GM12878 (cell line): ENCODE results near the gene MAN1A1. TPM values are rescaled to one million over a fixed set of nuclear protein-coding genes. Genes with fewer than 3 reads are reported as not detected.

Experiments used
- ATF7 ChIP-seq: fragments of 450-650 bp; IDR thresholded peaks from 2 replicates; pipeline ENCODE4 v1.6.1; 2016; ENCODE audit warnings: low read depth, mild to moderate bottlenecking
- DPF2 ChIP-seq: fragments of 450-650 bp; IDR thresholded peaks from 2 replicates; pipeline ENCODE4 v1.6.1; 2017; ENCODE audit warnings: mild to moderate bottlenecking
- GATAD2B ChIP-seq: fragments of 450-650 bp; conservative IDR thresholded peaks from 2 replicates; pipeline ENCODE4 v1.6.1; 2017; ENCODE audit warnings: low read depth, mild to moderate bottlenecking, moderate library complexity
- IKZF2 ChIP-seq, 2 experiments: fragments of 450-650 bp; IDR thresholded peaks; 2 replicates each; pipeline ENCODE4 v1.6.1; 2017; ENCODE audit warnings: mild to moderate bottlenecking in 2 of 2, moderate library complexity in 2 of 2
- MEF2A ChIP-seq: IDR thresholded peaks from 2 replicates; pipeline ENCODE4 v1.6.1; 2011; ENCODE audit warnings: low read depth, mild to moderate bottlenecking, low read length, moderate library complexity; ENCODE audit not compliant: insufficient read depth
- MEF2B ChIP-seq: fragments of 450-650 bp; IDR thresholded peaks from 2 replicates; pipeline ENCODE4 v1.6.1; 2018; ENCODE audit warnings: mild to moderate bottlenecking, moderate library complexity; ENCODE audit not compliant: partially characterized antibody, poor library complexity, severe bottlenecking
- MTA3 ChIP-seq: IDR thresholded peaks from 2 replicates; pipeline ENCODE4 v1.6.1; 2012; ENCODE audit warnings: low read length, inconsistent platforms, borderline replicate concordance
- NBN ChIP-seq: fragments of 450-650 bp; IDR thresholded peaks from 2 replicates; pipeline ENCODE4 v1.6.1; 2016
- NR2C1 ChIP-seq: fragments of 450-650 bp; IDR thresholded peaks from 2 replicates; pipeline ENCODE4 v1.6.1; 2017; ENCODE audit warnings: antibody characterized with exemption, mild to moderate bottlenecking, moderate library complexity
- NRF1 ChIP-seq: conservative IDR thresholded peaks from 2 replicates; pipeline ENCODE4 v1.6.1; 2011; ENCODE audit warnings: mild to moderate bottlenecking, low read depth, low read length, improper control_type of control experiment
- POLR2AphosphoS2 ChIP-seq: IDR thresholded peaks from 2 replicates; pipeline ENCODE4 v1.6.1; 2011; ENCODE audit warnings: low read depth, mild to moderate bottlenecking, low read length, improper control_type of control experiment, moderate library complexity
- RBBP5 ChIP-seq: fragments of 200-600 bp; sonication (generic); conservative IDR thresholded peaks from 2 replicates; pipeline ENCODE4 v1.6.1; 2016
- SIX5 ChIP-seq: IDR thresholded peaks from 2 replicates; pipeline ENCODE4 v1.6.1; 2011; ENCODE audit warnings: mild to moderate bottlenecking, low read depth, low read length, moderate library complexity; ENCODE audit not compliant: severe bottlenecking
- SREBF2 ChIP-seq: IDR thresholded peaks from 2 replicates; pipeline ENCODE4 v1.6.1; 2012; ENCODE audit warnings: mild to moderate bottlenecking, low read length
- ZNF622 ChIP-seq: fragments of 450-650 bp; IDR thresholded peaks from 2 replicates; pipeline ENCODE4 v1.6.1; 2017; ENCODE audit warnings: mild to moderate bottlenecking, inconsistent platforms
- polyA plus RNA-seq, 11 experiments: library from polyadenylated mRNA; depleted of rRNA in 4 of 11; unstranded in 6 of 11; stranded (reverse) in 5 of 11; fragments of >200 nt; fragmentation: Nextera tagmentation in 4 of 11; fragmentation: Illumina TruSeq in 1 of 11; extraction: Ambion mirVana in 4 of 11; extraction: Trizol in 1 of 11; gene quantifications; 1 replicate in 1 of 11; 2 replicates in 10 of 11; pipeline versions ENCODE4 v1.2.1 to v1.2.3, GENCODE V29; 2011 to 2016; ENCODE audit warnings: inconsistent platforms in 2 of 11, missing spikeins in 2 of 11, low read depth in 1 of 11
- total RNA-seq, 4 experiments: library from RNA; depleted of rRNA in 3 of 4; stranded (reverse); fragments of >200 nt in 3 of 4; fragmentation: Illumina TruSeq in 1 of 4; extraction: Trizol in 1 of 4; gene quantifications; 2 replicates each; pipeline versions ENCODE4 v1.2.1 to v1.2.3, GENCODE V29; 2013 to 2021
- TF ChIP-seq, protein P1 (sequence below): IDR thresholded peaks from 2 replicates; pipeline ENCODE4 v1.6.1; 2012; ENCODE audit warnings: mild to moderate bottlenecking, low read depth, low read length
- TF ChIP-seq, protein P2 (sequence below): IDR thresholded peaks from 2 replicates; pipeline ENCODE4 v1.6.1; 2011; ENCODE audit warnings: borderline replicate concordance, low read depth, mild to moderate bottlenecking, moderate library complexity, low read length; ENCODE audit not compliant: insufficient read depth, poor library complexity, severe bottlenecking
- TF ChIP-seq, protein P3 (sequence below): fragments of 450-650 bp; IDR thresholded peaks from 2 replicates; pipeline ENCODE4 v1.6.1; 2018; ENCODE audit warnings: mild to moderate bottlenecking, low read depth, moderate library complexity; ENCODE audit not compliant: partially characterized antibody
- TF ChIP-seq, protein P4 (sequence below): fragments of 450-650 bp; formaldehyde crosslinking; IDR thresholded peaks from 2 replicates; pipeline ENCODE4 v1.4.0; 2022; ENCODE audit warnings: mild to moderate bottlenecking, moderate library complexity

MAN1A1 gene
- total and polyA plus RNA-seq, 10 of the 15 experiments (the other 5 are each of a cell fraction or from before 2014, with no cell fraction given), result 5.4 to 28.1 (median 19.5) TPM

DNA sequence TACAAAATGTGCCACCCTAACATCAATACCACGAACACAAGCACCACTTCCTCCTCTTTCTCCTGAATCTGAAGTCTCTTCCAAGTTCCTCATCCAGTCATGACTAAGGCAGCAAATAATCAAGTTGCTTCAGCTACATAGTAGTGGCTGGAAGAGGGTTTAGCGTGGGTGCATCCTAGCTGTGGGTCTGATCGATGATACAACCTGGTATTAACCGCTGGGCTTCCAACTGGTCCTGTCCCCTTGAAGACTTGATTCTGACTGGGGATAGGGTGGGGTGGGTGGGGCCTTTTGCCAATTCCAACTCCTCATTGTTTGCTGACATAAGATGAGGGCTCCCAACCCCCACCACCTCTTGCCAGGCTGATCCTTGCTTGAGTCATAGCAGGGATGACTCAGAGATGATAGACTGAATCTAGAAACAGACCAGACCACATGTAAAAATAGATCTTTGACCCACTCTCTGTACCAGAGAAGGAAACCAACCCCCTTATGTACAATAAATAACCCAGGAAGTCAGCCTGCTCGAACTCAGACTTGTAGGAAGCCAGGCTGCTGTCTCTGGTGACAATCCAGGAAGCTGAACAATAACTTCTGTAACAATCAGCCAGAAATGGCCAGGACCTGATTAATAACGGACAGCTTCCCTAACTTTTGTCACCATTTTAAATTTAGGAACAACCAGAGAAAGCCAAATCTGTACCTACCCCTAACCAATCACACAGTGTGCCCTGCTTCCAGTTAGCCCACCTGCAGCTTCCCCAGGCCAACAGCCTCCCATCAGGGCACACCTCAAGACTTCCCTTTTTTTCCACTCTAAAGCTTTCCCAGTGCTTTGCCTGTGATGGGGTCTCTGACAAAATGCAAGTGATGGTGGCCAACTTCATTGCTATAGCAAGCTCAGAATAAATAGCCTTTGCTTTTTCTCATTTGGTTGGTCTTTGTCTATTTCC, 202.2 kb downstream of the MAN1A1 start (continued):
- no peak for TF ChIP-seq POLR2AphosphoS2
- no peak for TF ChIP-seq ATF7
- no peak for TF ChIP-seq NBN
- no peak for TF ChIP-seq RBBP5
- peak; percentile 52; the same call in 1 of the 2 replicates for TF ChIP-seq MTA3
- TF ChIP-seq, protein P1, sequence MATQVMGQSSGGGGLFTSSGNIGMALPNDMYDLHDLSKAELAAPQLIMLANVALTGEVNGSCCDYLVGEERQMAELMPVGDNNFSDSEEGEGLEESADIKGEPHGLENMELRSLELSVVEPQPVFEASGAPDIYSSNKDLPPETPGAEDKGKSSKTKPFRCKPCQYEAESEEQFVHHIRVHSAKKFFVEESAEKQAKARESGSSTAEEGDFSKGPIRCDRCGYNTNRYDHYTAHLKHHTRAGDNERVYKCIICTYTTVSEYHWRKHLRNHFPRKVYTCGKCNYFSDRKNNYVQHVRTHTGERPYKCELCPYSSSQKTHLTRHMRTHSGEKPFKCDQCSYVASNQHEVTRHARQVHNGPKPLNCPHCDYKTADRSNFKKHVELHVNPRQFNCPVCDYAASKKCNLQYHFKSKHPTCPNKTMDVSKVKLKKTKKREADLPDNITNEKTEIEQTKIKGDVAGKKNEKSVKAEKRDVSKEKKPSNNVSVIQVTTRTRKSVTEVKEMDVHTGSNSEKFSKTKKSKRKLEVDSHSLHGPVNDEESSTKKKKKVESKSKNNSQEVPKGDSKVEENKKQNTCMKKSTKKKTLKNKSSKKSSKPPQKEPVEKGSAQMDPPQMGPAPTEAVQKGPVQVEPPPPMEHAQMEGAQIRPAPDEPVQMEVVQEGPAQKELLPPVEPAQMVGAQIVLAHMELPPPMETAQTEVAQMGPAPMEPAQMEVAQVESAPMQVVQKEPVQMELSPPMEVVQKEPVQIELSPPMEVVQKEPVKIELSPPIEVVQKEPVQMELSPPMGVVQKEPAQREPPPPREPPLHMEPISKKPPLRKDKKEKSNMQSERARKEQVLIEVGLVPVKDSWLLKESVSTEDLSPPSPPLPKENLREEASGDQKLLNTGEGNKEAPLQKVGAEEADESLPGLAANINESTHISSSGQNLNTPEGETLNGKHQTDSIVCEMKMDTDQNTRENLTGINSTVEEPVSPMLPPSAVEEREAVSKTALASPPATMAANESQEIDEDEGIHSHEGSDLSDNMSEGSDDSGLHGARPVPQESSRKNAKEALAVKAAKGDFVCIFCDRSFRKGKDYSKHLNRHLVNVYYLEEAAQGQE, result 0 out of 2 replicates have a peak, but pooled peaks have one; percentile 42
- TF ChIP-seq SIX5, result no peak
- TF ChIP-seq, protein P2, sequence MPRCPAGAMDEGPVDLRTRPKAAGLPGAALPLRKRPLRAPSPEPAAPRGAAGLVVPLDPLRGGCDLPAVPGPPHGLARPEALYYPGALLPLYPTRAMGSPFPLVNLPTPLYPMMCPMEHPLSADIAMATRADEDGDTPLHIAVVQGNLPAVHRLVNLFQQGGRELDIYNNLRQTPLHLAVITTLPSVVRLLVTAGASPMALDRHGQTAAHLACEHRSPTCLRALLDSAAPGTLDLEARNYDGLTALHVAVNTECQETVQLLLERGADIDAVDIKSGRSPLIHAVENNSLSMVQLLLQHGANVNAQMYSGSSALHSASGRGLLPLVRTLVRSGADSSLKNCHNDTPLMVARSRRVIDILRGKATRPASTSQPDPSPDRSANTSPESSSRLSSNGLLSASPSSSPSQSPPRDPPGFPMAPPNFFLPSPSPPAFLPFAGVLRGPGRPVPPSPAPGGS, result no peak
- TF ChIP-seq DPF2, result no peak
- no peak for TF ChIP-seq SREBF2
- TF ChIP-seq, protein P3, sequence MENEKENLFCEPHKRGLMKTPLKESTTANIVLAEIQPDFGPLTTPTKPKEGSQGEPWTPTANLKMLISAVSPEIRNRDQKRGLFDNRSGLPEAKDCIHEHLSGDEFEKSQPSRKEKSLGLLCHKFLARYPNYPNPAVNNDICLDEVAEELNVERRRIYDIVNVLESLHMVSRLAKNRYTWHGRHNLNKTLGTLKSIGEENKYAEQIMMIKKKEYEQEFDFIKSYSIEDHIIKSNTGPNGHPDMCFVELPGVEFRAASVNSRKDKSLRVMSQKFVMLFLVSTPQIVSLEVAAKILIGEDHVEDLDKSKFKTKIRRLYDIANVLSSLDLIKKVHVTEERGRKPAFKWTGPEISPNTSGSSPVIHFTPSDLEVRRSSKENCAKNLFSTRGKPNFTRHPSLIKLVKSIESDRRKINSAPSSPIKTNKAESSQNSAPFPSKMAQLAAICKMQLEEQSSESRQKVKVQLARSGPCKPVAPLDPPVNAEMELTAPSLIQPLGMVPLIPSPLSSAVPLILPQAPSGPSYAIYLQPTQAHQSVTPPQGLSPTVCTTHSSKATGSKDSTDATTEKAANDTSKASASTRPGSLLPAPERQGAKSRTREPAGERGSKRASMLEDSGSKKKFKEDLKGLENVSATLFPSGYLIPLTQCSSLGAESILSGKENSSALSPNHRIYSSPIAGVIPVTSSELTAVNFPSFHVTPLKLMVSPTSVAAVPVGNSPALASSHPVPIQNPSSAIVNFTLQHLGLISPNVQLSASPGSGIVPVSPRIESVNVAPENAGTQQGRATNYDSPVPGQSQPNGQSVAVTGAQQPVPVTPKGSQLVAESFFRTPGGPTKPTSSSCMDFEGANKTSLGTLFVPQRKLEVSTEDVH, result no peak
- peak; percentile 99 for TF ChIP-seq MEF2A
- no peak for TF ChIP-seq ZNF622
- TF ChIP-seq GATAD2B, result no peak
- TF ChIP-seq IKZF2 (IDR thresholded peaks at IDR 0.05), result peak; percentile 43 to 70; a peak in 2 of 4 replicates
- peak; percentile 57 for TF ChIP-seq MEF2B
- TF ChIP-seq, protein P4, sequence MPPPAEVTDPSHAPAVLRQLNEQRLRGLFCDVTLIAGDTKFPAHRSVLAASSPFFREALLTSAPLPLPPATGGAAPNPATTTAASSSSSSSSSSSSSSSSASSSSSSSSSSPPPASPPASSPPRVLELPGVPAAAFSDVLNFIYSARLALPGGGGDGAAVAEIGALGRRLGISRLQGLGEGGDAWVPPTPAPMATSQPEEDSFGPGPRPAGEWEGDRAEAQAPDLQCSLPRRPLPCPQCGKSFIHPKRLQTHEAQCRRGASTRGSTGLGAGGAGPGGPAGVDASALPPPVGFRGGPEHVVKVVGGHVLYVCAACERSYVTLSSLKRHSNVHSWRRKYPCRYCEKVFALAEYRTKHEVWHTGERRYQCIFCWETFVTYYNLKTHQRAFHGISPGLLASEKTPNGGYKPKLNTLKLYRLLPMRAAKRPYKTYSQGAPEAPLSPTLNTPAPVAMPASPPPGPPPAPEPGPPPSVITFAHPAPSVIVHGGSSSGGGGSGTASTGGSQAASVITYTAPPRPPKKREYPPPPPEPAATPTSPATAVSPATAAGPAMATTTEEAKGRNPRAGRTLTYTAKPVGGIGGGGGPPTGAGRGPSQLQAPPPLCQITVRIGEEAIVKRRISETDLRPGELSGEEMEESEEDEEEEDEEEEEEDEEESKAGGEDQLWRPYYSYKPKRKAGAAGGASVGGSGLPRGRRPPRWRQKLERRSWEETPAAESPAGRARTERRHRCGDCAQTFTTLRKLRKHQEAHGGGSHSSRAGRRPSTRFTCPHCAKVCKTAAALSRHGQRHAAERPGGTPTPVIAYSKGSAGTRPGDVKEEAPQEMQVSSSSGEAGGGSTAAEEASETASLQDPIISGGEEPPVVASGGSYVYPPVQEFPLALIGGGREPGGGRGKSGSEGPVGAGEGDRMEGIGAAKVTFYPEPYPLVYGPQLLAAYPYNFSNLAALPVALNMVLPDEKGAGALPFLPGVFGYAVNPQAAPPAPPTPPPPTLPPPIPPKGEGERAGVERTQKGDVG, result no peak
- no peak for TF ChIP-seq NRF1
- no peak for TF ChIP-seq NR2C1
